Activated naive CD4-positive, alpha-beta T cell (primary cell): ENCODE measurements around the gene TIMM50.
"Not testable (repeated sequence)": the region's sequence is repeated elsewhere in the genome, so short reads cannot be mapped to it uniquely, and the experiment has no call there.

Source experiments
- DNase-seq, 4 experiments: peaks; one replicate each; lab custom pipeline; 2025; lab: John Stamatoyannopoulos, UW

Gene TIMM50

DNA sequence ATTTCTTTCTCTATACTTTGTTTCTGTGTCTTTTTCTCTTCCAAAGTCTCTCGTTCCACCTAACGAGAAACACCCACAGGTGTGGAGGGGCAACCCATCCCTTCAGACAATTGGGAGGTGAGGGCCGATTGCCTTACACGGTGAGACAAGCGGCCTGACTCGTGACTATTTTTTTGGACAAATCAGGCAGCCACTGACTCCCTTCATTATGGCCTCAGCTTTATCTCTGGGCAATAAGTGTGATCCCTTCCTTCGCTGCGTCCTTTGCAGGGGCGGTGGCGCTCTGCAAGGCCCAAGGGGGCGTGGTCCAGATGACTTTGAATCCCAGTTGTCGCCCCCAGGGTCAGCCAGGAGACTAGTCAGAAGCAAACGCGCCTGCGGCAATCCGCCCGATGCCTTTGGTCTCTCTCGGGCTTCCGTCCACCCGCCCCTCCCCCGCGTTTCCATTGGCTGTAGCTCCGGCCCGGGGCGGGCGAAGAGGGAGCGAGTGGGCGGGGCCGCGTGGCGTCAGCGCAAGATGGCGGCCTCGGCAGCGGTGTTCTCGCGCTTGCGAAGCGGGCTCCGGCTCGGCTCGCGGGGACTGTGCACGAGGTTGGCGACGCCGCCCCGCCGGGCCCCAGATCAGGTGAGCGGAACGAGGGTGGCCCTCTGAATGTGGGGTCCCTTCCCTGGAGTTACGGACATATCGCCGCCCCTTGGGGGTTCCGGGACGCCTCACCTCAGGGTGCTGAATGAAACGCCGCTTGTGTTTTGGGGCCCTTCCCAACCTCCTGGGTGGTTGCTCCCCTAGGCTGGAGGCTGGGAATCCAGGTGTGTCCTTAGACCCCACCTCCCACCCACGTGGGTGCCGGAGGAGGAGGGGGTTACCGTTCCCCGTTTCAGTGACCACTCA lies at the start of gene TIMM50:
TIMM50 (plus strand) TSS at position 502 of the 892 bp plus-strand sequence; CDS start at position 518, 16 bp downstream.
- peak; percentile 93 to 98 (median 94) for DNase-seq

DNA sequence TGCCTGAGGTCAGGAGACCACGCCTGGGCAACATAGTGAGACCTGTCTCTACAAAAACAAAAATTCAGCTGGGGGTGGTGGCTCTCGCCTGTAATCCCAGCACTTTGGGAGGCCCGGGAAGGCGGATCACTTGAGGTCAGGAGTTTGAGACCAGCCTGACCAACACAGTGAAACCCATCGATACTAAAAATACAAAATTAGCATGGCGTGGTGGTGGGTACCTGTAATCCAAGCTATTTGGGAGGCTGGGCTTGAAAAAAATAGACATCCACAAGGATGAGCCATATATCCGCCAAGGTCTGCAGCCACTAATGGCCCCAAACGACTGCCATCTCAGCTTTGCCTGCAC lies 48.0 kb upstream of the TIMM50 start:
- DNase-seq, result no peak

DNA sequence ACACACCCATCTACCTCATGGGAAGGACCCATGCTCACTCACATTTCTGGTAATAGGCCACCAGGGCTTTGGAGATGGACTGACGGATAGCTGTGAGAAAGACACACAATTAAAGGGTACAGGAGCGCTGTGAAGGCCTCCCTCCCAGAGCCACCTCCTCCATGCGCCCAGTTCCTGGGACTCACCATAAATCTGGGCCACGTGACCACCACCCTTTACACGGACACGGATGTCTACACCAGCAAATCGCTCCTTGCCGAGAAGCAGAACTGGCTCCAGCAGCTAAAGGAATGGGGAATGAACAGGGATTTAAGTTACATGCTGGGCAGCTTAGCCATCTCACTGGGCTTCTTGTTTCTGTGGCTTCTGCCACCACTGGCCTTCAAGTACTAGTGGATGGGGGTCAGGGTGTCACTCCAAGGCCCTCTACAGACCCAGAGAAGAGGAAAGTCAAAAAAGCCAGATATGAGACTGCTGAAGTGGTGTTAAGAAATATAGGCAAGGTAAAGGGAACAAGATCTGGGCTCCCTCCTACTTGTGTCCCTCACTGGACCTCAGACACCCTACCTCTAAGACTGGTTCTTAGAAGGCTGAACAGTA lies 47.1 kb upstream of the TIMM50 start:
- DNase-seq, result no peak

DNA sequence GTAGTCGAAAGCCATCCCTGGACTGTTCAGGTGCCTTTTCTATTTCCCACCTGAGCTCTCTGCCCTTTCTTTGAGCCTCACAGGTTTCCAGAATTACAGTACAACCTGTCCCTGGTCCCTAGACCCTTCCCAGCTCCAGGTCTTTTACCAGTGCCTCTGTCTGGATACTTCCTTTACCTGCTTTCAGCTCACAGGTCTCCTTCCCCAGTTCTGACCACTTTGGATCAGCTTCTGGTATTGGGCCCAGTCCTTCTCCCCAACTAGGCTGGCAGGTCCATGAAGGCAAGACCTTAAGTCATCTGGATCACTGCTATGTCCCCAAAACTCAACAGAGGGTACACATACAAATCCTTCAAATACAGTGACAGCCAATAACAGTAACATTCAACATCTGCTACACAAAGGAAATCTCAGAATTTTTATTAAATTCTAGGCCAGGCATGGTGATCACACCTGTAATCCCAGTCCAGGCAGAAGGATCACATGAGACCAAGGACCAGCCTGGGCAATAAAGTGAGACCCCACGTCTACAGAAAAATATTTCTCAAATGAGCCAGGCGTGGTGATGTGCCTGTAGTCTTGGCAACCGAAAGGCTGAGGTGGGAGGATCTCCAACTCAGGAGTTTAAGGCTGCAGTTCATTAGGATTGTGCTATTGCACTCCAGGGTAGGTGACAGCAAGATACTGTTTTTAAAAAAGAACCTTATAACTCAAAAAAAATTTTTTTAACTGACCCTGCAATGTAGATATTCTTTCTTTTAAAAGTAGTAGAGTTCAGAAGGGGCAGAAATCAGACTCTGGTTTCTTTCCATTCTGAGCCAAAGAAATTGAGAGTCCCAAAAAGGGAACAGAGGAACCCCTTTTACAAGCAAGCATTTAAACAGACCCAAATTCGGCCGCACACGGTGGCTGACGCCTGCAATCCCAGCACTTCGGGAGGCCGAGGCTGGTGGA lies 46.2 kb upstream of the TIMM50 start:
- no peak for DNase-seq

DNA sequence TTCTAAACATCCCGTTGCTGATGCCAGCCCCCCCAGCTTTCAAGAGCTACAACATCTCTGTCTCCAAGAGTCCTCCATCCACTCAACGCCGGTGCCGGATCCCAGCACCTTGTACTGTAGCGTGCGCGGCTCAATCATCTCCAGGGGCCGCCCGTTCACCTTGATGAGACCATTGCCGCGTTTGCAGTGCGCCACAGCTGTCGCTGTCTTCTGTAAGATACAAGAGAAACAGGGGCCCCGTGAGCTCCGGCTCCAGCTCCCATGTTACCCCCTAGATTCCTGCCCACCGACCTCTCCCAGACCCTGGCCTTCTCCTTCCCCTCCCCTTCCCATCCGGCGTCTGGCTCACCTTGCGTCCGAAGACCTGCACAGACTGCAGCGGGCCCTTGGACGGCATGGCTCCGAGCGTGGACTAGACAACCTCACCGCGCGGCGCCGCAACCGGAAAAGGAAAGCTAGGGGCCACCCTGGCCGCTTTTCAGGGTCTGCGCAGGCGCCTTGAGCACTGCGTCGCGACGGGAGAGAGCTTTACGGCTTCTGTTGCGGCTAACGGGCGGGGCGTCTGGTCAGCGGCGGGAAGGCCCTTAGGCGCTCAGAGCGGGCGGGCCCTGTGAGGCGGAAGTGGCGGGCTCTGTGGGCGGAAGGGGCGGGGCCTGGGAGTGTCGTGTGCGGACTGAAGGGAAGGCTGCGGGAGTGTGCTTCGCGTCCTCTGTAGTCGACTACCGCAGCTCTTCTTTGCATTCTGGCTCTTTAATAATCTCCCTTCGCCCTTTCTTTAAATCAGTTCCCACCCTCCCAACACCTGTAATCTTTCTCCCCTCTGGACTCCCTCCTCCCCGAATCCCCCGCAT lies 44.9 kb upstream of the TIMM50 start, which contains the start of gene RPS16:
RPS16 (minus strand) TSS at position 451 of the 851 bp plus-strand sequence; CDS start at position 397, 54 bp downstream.
- DNase-seq, result peak; percentile 96 to 98 (median 98)

DNA sequence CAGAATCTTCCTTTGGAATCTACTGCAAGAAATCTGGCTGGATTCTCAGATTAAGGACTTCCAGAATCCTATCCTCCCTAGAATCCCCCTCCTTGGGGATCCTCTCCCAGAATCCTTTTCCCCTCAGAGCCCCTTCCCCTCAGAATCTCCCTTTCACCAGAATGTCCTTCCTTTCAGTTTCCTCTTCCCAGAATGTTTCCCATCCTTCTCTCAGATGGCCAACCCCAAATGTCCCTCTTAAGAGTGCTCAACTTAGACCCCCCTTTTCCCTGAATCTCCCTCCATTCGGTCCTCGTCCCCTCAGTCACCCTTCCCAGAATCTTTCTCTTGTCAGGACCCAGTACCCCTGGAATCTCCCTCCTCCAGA lies 44.3 kb upstream of the TIMM50 start:
- DNase-seq, result no peak

DNA sequence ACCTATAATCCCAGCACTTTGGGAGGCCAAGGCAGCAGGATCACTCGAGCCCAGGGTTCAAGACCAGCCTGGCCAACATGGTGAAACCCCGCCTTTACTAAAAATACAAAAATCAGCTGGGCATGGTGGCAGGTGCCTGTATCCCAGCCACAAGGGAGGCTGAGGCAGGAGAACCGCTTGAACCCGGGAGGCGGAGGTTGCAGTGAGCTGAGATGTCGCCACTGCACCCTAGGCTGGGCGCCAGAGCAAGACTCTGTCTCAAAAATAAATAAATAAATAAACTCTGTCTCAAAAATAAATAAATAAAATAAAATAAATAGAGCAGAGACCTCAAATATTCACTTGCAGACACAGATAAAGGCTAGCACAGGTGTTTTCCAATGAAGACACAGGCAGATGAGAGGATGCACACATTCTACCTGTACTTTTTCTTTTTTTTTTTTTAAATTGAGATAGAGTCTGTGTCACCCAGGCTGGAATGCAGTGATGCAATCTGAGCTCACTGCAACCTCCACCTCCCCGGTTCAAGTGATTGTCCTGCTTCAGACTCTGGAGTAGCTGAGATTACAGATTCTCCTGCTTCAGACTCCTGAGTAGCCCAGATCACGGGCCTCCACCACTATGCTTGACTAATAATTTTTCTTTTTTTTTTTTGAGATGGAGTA lies 42.2 kb upstream of the TIMM50 start:
- DNase-seq, result no peak

DNA sequence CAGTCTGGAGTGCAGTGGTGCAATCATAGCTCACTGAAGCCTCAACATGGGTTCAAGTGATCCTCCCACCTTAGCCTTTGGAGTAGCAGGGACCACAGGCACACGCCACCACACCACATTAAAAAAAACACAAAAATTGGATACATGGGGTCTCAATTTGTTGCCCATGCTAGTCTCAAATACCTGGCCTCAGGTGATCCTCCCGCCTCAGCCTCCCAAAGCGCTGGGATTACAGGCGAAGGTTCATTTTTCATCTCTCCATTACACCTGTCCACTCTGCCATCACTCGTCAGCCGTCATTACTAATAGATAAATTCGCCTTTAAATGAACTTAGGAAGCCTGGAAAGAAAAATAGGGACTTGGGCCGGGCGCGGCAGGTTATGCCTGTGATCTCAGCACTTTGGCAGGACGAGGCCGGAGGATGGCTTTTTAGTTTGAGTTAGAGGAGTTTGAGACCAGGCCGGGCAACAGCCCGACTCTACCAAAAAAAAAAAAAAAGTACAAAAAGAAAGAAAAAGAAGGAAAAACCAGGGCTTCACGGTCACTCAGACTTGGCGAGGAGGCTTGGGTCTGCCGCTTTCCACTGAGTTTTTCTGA lies 35.9 kb upstream of the TIMM50 start:
- DNase-seq, result no peak

DNA sequence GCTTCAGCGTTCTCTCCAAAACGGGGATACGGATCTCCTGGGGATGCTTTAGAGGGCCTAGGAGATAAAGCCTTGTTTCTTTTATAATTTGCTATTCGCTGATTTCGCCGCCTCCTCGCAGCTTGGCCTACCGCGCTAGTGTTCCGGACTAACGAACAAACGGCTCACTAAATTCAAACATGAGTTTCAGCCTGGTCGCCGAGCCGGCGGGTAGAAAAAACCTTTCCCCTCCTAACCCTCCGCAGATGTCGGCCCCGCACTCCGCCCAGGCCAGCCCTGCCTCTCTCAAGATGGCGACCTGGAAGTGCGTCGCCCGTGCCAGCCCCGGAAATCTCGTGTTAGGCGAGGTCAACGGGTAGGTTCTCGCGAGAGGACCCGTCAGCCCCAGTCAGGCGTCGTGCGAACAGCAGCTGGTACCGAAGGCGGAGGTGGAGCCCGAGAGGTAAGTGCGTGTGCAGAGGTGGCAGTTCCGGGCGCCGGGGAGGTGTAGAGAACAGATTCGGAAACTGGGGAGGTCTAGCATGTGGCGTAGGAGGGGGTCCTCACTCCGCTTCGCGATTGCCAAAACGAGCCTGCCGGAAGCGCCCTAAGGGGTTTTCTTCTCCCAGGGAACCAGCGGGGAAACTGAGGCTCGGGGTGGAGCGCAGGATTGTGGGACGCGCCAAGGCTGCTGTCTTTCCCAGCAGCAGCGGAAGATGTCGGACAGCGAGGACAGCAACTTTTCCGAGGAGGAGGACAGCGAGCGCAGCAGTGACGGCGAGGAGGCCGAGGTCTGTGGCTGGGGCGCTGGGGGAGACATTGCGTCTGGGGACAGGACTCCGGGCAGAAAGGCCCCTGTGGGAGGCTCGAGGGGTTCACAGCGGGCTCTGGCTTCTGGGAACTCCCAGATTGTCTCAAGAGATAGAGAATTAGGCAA lies 35.2 kb upstream of the TIMM50 start, which contains the start of gene SUPT5H:
SUPT5H (plus strand) TSS at position 387 of the 916 bp plus-strand sequence; CDS start at position 696, 309 bp downstream.
- peak; percentile 89 to 94 (median 94) for DNase-seq

DNA sequence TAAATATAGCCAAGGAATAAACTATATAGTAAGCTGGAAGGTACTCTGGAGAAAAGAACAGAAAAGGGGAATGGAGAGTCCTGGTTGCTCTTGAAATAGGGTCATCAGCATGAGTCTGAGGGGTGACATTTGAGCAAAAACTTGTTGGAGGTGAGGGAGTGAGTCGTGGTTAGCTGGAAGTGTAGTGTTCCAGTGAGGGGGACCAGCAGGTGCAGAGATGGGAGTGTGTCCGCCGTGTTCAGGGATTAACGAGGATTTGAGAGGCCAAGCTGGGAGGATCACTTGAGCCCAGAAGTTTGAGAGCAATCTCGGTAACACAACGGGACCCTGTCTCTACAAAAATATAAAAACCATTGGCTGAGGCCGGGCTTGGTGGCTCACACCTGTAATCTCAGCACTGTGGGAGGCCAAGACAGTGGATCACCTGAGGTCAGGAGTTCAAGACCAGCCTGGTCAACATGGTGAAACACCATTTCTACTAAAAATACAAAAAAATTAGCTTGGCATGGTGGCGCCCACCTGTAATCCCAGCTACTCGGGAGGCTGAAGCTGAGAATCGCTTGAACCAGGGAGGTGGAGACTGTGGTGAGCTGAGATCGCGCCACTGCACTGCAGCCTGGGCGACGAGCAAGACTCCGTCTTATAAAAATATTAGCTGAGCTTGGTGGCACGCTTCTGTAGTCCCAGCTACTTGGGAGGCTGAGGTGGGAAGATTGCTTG lies 34.1 kb upstream of the TIMM50 start:
- no peak for DNase-seq

DNA sequence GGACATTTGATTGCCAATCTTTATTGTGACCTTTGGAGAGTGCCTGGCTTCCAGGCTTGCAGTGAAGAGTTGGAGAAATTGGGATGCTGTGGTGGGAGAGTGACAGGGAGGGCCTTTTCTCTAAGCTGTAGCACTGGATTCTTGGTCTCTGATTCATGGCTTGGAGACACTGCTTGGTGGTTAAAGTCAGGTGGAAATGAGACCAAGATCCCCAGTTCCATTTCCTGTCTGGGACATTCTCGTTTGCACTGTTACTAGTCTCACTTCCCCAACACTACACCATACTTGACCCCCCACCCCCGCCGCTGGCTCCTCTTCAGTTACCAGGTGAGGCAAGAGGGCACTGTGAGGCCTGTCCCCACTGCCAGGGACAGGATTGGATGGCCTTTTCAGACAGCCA lies 32.4 kb upstream of the TIMM50 start:
- no peak for DNase-seq

DNA sequence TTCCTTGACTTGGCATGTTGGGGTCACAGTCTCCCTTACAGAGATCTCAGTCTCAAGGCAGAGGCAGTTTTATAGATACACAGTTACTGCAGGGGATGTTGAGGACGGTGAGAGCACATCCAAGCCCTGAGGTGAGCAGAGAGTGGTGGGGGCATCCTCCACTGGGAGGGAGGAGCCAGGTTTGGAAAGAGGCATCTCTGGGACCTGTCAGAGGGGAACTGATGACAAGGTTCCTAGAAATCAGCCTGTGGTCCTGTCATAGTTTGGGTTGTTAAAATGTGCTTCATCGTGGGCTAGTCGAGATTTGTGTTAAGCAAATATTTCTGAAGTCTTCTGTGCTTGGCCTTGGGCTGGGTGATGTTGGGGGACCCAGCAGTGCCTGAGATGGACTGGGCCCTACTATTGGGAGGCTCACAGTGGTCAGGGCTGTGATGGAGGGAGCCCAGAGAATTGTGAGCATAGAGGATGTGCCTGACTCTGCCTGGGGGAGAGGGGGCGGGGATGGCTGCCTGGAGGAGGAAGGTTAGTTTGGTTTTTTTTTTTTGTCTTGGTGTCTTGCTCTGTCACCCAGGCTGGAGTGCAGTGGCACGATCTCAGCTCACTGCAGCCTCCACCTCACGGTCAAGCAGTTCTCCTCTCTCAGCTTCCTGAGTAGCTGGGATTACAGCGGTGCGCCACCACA lies 31.4 kb upstream of the TIMM50 start:
- DNase-seq, result no peak

DNA sequence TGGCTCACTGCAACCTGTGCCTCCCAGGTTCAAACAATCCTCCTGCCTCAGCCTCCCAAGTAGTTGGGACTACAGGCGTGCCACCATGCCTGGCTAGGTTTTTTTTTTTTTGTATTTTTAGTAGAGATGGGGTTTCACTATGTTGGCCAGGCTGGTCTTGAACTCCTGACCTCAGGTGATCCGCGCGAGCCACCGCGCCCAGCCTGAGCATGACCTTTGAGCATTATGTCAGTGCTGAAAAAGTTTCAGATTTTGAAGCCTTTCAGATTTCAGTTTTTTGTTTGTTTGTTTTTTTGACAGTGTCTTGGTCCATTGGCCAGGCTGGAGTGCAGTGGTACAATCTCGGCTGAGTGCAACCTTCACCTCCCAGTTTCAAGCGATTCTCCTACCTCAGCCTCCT lies 29.4 kb upstream of the TIMM50 start:
- not testable (repeated sequence) for DNase-seq

DNA sequence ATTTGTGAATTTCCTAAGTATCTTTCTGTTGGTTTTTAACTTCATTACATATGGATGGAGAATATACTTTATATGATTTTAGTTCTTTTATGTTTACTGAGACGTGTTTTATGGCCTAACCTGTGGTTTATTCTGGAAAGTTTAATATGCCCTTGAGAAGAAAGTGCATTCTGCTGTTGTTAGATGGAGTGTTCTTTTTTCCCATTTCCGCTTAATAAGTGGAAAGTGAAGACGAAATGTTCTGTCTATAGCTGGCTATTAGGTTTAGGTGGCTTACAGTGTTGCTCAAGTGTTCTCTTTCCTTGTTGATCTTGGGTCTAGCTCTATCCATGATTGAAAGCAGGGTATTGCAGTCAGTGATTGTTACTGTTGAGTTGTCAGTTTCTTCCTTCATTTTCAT lies 17.2 kb upstream of the TIMM50 start:
- no peak for DNase-seq

DNA sequence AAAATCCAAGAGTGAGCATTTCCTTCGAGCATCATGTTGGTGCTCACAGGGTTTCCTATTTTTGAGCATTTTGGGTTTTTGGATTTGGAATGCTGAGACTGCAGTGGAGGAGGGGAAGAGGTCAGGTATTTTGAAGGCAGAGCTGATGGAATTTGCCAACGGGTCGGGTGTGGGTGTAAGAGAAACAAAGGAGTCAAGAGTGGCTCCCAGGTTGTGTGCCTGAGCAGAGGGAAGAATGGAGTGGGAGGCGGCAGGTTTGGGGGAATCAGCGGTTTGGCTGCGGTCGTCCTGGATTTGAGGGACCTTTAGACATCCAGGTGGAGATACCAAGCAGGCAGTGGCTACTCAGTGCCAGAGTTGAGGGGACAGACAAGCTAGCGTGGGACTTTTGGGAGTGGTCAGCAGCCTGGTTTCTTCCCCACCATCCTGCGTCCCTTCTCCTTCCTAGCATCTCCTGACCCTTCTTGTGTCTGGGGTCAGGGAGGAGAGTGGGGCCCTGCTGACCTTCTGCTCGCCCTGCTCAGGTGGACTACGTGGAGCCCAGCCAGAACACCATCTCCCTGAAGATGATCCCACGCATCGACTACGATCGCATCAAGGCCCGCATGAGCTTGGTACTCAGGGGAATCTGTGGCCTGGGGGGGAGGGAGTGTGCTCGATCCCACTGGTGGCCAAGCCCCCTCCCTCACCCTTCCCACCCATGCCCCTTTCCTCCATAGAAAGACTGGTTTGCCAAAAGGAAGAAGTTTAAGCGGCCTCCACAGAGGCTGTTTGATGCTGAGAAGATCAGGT lies 14.5 kb upstream of the TIMM50 start:
- no peak for DNase-seq

DNA sequence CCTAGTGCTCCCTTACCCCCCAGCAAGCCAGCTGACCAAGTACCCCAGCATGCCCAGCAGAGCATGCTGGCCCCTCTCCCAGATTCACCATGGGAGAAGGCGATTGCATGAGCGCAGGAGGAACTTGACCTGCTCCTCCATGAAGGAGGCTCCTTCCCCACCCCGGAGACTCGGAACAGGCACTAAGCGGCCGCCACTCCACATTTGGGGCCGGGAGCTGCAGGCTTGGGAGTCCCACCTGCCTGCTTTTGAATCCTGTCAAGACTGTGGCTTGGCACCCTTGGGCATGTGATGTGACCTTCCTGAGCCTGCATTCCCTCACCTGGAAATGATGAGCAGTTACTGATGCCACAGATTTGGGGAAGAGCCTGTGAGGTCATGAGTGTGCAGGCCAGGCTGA lies 12.7 kb upstream of the TIMM50 start:
- no peak for DNase-seq

DNA sequence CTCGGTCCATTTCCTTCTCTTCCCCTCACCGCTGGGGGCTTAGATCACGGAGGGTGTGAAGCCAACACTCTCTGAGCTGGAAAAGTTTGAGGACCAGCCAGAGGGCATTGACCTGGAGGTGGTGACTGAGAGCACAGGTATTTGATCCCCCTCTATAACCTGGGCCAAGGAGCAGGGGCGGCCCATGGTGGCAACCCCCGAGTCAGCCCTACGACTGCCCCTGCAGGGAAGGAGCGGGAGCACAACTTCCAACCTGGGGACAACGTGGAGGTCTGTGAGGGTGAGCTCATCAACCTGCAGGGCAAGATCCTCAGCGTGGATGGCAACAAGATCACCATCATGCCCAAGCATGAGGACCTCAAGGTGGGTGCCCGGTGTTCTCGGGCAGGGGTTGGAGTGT lies 11.6 kb upstream of the TIMM50 start:
- no peak for DNase-seq
